Coronary artery (tissue), 2 donors: ENCODE data around the gene SAMD14.
"Not testable (repeated sequence)": the region's sequence is repeated elsewhere in the genome, so short reads cannot be mapped to it uniquely, and the experiment has no call there.

ENCODE experiments used
- DNase-seq: peaks from one replicate; pipeline ENCODE4 v3.0.0-alpha.2; 2017; ENCODE audit warnings: low spot score
- H3K27ac ChIP-seq, 2 donors: fragments of 200-600 bp; sonication (generic); one replicate each; pipeline ENCODE4 v1.5.1; 2016 to 2019
- H3K4me3 ChIP-seq: fragments of 200-600 bp; sonication (generic); 2 replicates; pipeline ENCODE4 v1.5.1; 2016; ENCODE audit warnings: mild to moderate bottlenecking, moderate library complexity
- CTCF ChIP-seq: fragments of 200-600 bp; sonication (generic); IDR thresholded peaks from one replicate; pipeline ENCODE4 v1.5.1; 2019; ENCODE audit warnings: antibody characterized with exemption

SAMD14 gene

GRCh38 chr17:50064253-50065001 lies 65.5 kb downstream of the SAMD14 start:
- peak; percentile 91 for DNase-seq
- Histone ChIP-seq H3K4me3 (no peak overlapping the region), H3K27ac (peak overlapping the region; percentile 81 to 99)
- TF ChIP-seq CTCF, result no peak

GRCh38 chr17:50063561-50064252 lies 66.3 kb downstream of the SAMD14 start:
- H3K4me3 ChIP-seq, result no peak overlapping the region
- no peak for DNase-seq
- no peak for TF ChIP-seq CTCF

GRCh38 chr17:50062293-50063243 lies 67.4 kb downstream of the SAMD14 start:
- TF ChIP-seq CTCF, result no peak
- peak; percentile 95 for DNase-seq
- Histone ChIP-seq H3K4me3 (peak overlapping the region; percentile 27), H3K27ac (peak overlapping the region; percentile 81 to 99)

More at GRCh38 chr17:50063561-50064252, 66.3 kb downstream of the SAMD14 start:
- peak overlapping the region; percentile 81 to 99 for H3K27ac ChIP-seq

- not testable (repeated sequence) for DNase-seq, H3K4me3 ChIP-seq
- H3K27ac ChIP-seq, result peak overlapping the region; percentile 81 to 99
Observed at GRCh38 chr17:50061713-50062045, 68.3 kb downstream of the SAMD14 start.

GRCh38 chr17:50060951-50061712 lies 68.8 kb downstream of the SAMD14 start:
- peak; percentile 93 for DNase-seq
- peak overlapping the region; percentile 58 for H3K4me3 ChIP-seq

More at GRCh38 chr17:50060951-50061712, 68.8 kb downstream of the SAMD14 start:
- peak overlapping the region; percentile 95 to 99 for H3K27ac ChIP-seq
- TF ChIP-seq CTCF, result no peak
